GM23338 (cell line): ENCODE measurements around the gene KCNK16. TPM values are rescaled to one million over a fixed set of nuclear protein-coding genes. Genes with fewer than 3 reads are reported as not detected.

Source experiments
- ATAC-seq: fragments of 200-7000 bp; cut with Tn5 transposase; 3 replicates; pipeline ENCODE4 v1.9.1; 2020
- DNase-seq: peaks from one replicate; pipeline ENCODE4 v3.0.0-alpha.2; 2015; ENCODE audit warnings: low spot score
- H2AFZ ChIP-seq: fragments of 200-600 bp; sonication (generic); 2 replicates; pipeline ENCODE4 v1.8.0; 2016; ENCODE audit warnings: antibody characterized with exemption, mild to moderate bottlenecking, moderate library complexity
- H3F3A ChIP-seq: fragments of 200-600 bp; sonication (generic); replicated peaks from 2 replicates; pipeline ENCODE4 v1.8.0; 2017; ENCODE audit warnings: antibody characterized with exemption, mixed run types, low read depth
- H3K27ac ChIP-seq: fragments of 200-600 bp; sonication (generic); 2 replicates; pipeline ENCODE4 v1.6.1; 2016; ENCODE audit warnings: low read depth
- H3K27me3 ChIP-seq: fragments of 200-600 bp; sonication (generic); 2 replicates; pipeline ENCODE4 v1.8.0; 2016; ENCODE audit warnings: mild to moderate bottlenecking, mixed run types, moderate library complexity; ENCODE audit not compliant: insufficient read depth
- H3K36me3 ChIP-seq: fragments of 200-600 bp; sonication (generic); 2 replicates; pipeline ENCODE4 v1.8.0; 2016; ENCODE audit warnings: mild to moderate bottlenecking; ENCODE audit not compliant: insufficient read depth
- H3K4me1 ChIP-seq: fragments of 200-600 bp; sonication (generic); 2 replicates; pipeline ENCODE4 v1.8.0; 2016; ENCODE audit warnings: mild to moderate bottlenecking, moderate library complexity; ENCODE audit not compliant: insufficient read depth
- H3K4me2 ChIP-seq: fragments of 200-600 bp; sonication (generic); 2 replicates; pipeline ENCODE4 v1.7.1; 2017; ENCODE audit warnings: mixed run types
- H3K4me3 ChIP-seq: fragments of 200-600 bp; sonication (generic); 2 replicates; pipeline ENCODE4 v1.6.1; 2016; ENCODE audit warnings: mixed run types
- H3K79me2 ChIP-seq: fragments of 200-600 bp; sonication (generic); replicated peaks from 2 replicates; pipeline ENCODE4 v1.8.0; 2017; ENCODE audit warnings: mild to moderate bottlenecking; ENCODE audit not compliant: insufficient read depth
- H3K9me2 ChIP-seq: fragments of 200-600 bp; sonication (generic); 2 replicates; pipeline ENCODE4 v1.8.0; 2017; ENCODE audit not compliant: insufficient read depth
- H4K20me1 ChIP-seq: fragments of 200-600 bp; sonication (generic); replicated peaks from 2 replicates; pipeline ENCODE4 v1.8.0; 2017; ENCODE audit warnings: mild to moderate bottlenecking; ENCODE audit not compliant: insufficient read depth
- H3K27ac Mint-ChIP-seq: 2 replicates; pipeline ENCODE4 v1.8.0; 2020; ENCODE audit warnings: inconsistent platforms, mild to moderate bottlenecking, moderate library complexity, mixed read lengths
- H3K27me3 Mint-ChIP-seq: 3 replicates; pipeline ENCODE4 v1.8.0; 2022; ENCODE audit warnings: low read depth, mild to moderate bottlenecking, moderate library complexity, mixed read lengths, inconsistent platforms; ENCODE audit not compliant: insufficient read depth, poor library complexity
- H3K36me3 Mint-ChIP-seq: 3 replicates; pipeline ENCODE4 v1.8.0; 2021; ENCODE audit warnings: low read depth, mild to moderate bottlenecking, inconsistent platforms, moderate library complexity, mixed read lengths
- H3K4me1 Mint-ChIP-seq: 3 replicates; pipeline ENCODE4 v1.8.0; 2020; ENCODE audit warnings: mild to moderate bottlenecking, inconsistent platforms, mixed read lengths
- H3K4me3 Mint-ChIP-seq: 3 replicates; pipeline ENCODE4 v1.8.0; 2021; ENCODE audit warnings: moderate library complexity, mild to moderate bottlenecking, inconsistent platforms, mixed read lengths
- H3K9me3 Mint-ChIP-seq: 3 replicates; pipeline ENCODE4 v1.8.0; 2020; ENCODE audit warnings: moderate library complexity, mild to moderate bottlenecking, inconsistent platforms, mixed read lengths
- CTCF ChIP-seq, 2 experiments: fragments of 200-600 bp in 1 of 2; sonication (generic) in 1 of 2; conservative IDR thresholded peaks; 2 replicates each; pipeline versions ENCODE4 v1.5.1 to v1.6.1; 2016 to 2017; ENCODE audit warnings: antibody characterized with exemption in 2 of 2, low read depth in 2 of 2, mild to moderate bottlenecking in 2 of 2, moderate library complexity in 1 of 2
- ETS1 ChIP-seq: IDR thresholded peaks from 2 replicates; pipeline ENCODE4 v1.6.1; 2016; ENCODE audit warnings: antibody characterized with exemption
- EZH2 ChIP-seq: fragments of 200-600 bp; sonication (generic); IDR thresholded peaks from one replicate; pipeline ENCODE4 v1.8.0; 2017; ENCODE audit warnings: antibody characterized with exemption, mild to moderate bottlenecking, low read depth; ENCODE audit not compliant: unreplicated experiment
- EZH2phosphoT487 ChIP-seq: fragments of 200-600 bp; sonication (generic); IDR thresholded peaks from one replicate; pipeline ENCODE4 v1.8.1; 2018; ENCODE audit warnings: antibody characterized with exemption; ENCODE audit not compliant: unreplicated experiment
- JUNB ChIP-seq: IDR thresholded peaks from one replicate; pipeline ENCODE4 v1.6.1; 2016; ENCODE audit warnings: antibody characterized with exemption; ENCODE audit not compliant: unreplicated experiment
- NANOG ChIP-seq: IDR thresholded peaks from 2 replicates; pipeline ENCODE4 v1.6.1; 2016; ENCODE audit warnings: antibody characterized with exemption, borderline replicate concordance
- STAT1 ChIP-seq: IDR thresholded peaks from one replicate; pipeline ENCODE4 v1.6.1; 2016; ENCODE audit warnings: antibody characterized with exemption; ENCODE audit not compliant: unreplicated experiment
- ZNF114 ChIP-seq: fragments of 250-450 bp; sonication (Bioruptor Pico); IDR thresholded peaks from 2 replicates; pipeline ENCODE4 v1.5.0; 2020; ENCODE audit warnings: mild to moderate bottlenecking, moderate library complexity
- ZNF462 ChIP-seq: fragments of 250-450 bp; sonication (Bioruptor Pico); IDR thresholded peaks from 2 replicates; pipeline ENCODE4 v1.5.0; 2020; ENCODE audit warnings: mild to moderate bottlenecking, moderate library complexity
- polyA plus RNA-seq: library from polyadenylated mRNA; unstranded; fragments of >200 nt; fragmentation: Nextera tagmentation; extraction: Ambion mirVana; gene quantifications from 2 replicates; pipeline ENCODE4 v1.2.1, GENCODE V29; 2016
- total RNA-seq: library from RNA; depleted of rRNA; stranded (reverse); fragments of >200 nt; shearing (Covaris generic); gene quantifications from 2 replicates; pipeline ENCODE4 v1.2.3, GENCODE V29; 2014

KCNK16 gene
- total and polyA plus RNA-seq, 2 experiments from 2014 or later, result not detected

- H4K20me1 ChIP-seq, result no peaks in the 10 kb centered on the region
- DNase-seq, result no peak
Observed at GRCh38 chr6:39357998-39358686, 35.6 kb upstream of the KCNK16 start.

GRCh38 chr6:39353698-39354315, 31.3 kb upstream of the KCNK16 start:
- no peak overlapping the region for H3K27ac ChIP-seq
- no peak overlapping the region for H3K4me2 ChIP-seq
- H2AFZ ChIP-seq, result no peak overlapping the region
- Mint-ChIP-seq H3K9me3 (no peaks in the 10 kb centered on the region), H3K27ac (no peak overlapping the region), H3K27me3 (no peaks in the 10 kb centered on the region), H3K4me3 (no peak overlapping the region), H3K4me1 (no peaks in the 10 kb centered on the region), H3K36me3 (no peaks in the 10 kb centered on the region)
- H4K20me1 ChIP-seq, result no peaks in the 10 kb centered on the region
- DNase-seq, result no peak
- H3K79me2 ChIP-seq, result no peaks in the 10 kb centered on the region
- no peak for TF ChIP-seq ETS1
- no peak for TF ChIP-seq ZNF462
- no peak for TF ChIP-seq CTCF (conservative IDR thresholded peaks at IDR 0.05; ENCODE audit: low read depth in 2 of 2)
- TF ChIP-seq NANOG, result no peak
- no peak for TF ChIP-seq ZNF114 (CRISPR knock-in tag)
- no peak for TF ChIP-seq EZH2
- TF ChIP-seq JUNB, result no peak
- TF ChIP-seq EZH2phosphoT487, result no peak
- no peak for TF ChIP-seq STAT1
- H3K36me3 ChIP-seq, result no peaks in the 10 kb centered on the region
- no peak for ATAC-seq
- no peaks in the 10 kb centered on the region for H3F3A ChIP-seq
- no peaks in the 10 kb centered on the region for H3K4me1 ChIP-seq
- H3K9me2 ChIP-seq, result no peaks in the 10 kb centered on the region
- no peaks in the 10 kb centered on the region for H3K27me3 ChIP-seq
- no peak overlapping the region for H3K4me3 ChIP-seq

More at GRCh38 chr6:39357998-39358686, 35.6 kb upstream of the KCNK16 start:
- Mint-ChIP-seq H3K4me3 (no peak overlapping the region), H3K36me3 (no peaks in the 10 kb centered on the region), H3K27ac (no peak overlapping the region), H3K4me1 (peaks cover 7% of the 10 kb centered on the region; the same call in 2 of the 3 replicates), H3K9me3 (no peaks in the 10 kb centered on the region), H3K27me3 (peaks cover 6% of the 10 kb centered on the region)
- no peaks in the 10 kb centered on the region for H3F3A ChIP-seq
- no peak overlapping the region for H3K4me3 ChIP-seq
- no peak for TF ChIP-seq NANOG
- H2AFZ ChIP-seq, result no peak overlapping the region
- no peak for ATAC-seq
- no peak overlapping the region for H3K27ac ChIP-seq
- H3K4me1 ChIP-seq, result no peaks in the 10 kb centered on the region
- no peaks in the 10 kb centered on the region for H3K27me3 ChIP-seq
- no peak overlapping the region for H3K4me2 ChIP-seq
- no peaks in the 10 kb centered on the region for H3K79me2 ChIP-seq
- H3K9me2 ChIP-seq, result no peaks in the 10 kb centered on the region
- no peaks in the 10 kb centered on the region for H3K36me3 ChIP-seq
